PFSK-1 (cell line): ENCODE data around the gene PLPPR2.

ENCODE experiments used
- FOXP2 ChIP-seq: optimal IDR thresholded peaks from 2 replicates; pipeline ENCODE3; 2011; ENCODE audit warnings: borderline replicate concordance, control low read depth, inconsistent platforms; ENCODE audit not compliant: insufficient read depth; ENCODE audit errors: extremely low read length, extremely low read depth
- POLR2AphosphoS5 ChIP-seq: IDR thresholded peaks from 2 replicates; pipeline ENCODE4 v1.6.1; 2012; ENCODE audit warnings: low read depth, mild to moderate bottlenecking, control low read depth, low read length, moderate library complexity
- REST ChIP-seq, 2 experiments: IDR thresholded peaks; 2 replicates each; pipeline versions ENCODE4 v1.6.1 to v1.8.0; 2011 to 2012; ENCODE audit warnings: low read depth in 2 of 2, low read length in 2 of 2, control low read depth in 1 of 2, inconsistent platforms in 1 of 2, mild to moderate bottlenecking in 1 of 2, moderate library complexity in 1 of 2; ENCODE audit not compliant: insufficient read depth in 1 of 2
- SIN3A ChIP-seq: IDR thresholded peaks from 2 replicates; pipeline ENCODE4 v1.6.1; 2012; ENCODE audit warnings: mild to moderate bottlenecking, low read length, moderate library complexity, borderline replicate concordance; ENCODE audit not compliant: insufficient read depth
- TAF1 ChIP-seq: IDR thresholded peaks from 2 replicates; pipeline ENCODE4 v1.6.1; 2012; ENCODE audit warnings: low read length, control low read depth, borderline replicate concordance; ENCODE audit not compliant: insufficient read depth

- TF ChIP-seq POLR2AphosphoS5 = no peak
- TF ChIP-seq REST (IDR thresholded peaks at IDR 0.05; ENCODE audit: insufficient read depth in 1 of 2, low read depth in 2 of 2, low read length in 2 of 2) = no peak
- no peak for TF ChIP-seq TAF1
- TF ChIP-seq SIN3A = no peak
- no peak for TF ChIP-seq FOXP2
These were observed 28.4 kb downstream of the PLPPR2 start for GRCh38 chr19:11383706-11384048.
